Mammary epithelial cell (primary cell): Measurements from ENCODE around the gene TMEFF2.

ENCODE experiments used
- CTCF ChIP-seq, 2 donors: IDR thresholded peaks in 1 of 2; conservative IDR thresholded peaks in 1 of 2; 2 replicates each; pipeline ENCODE4 v1.5.1; 2011 to 2012; ENCODE audit warnings: inconsistent platforms in 2 of 2, low read length in 2 of 2, mild to moderate bottlenecking in 2 of 2, control low read depth in 1 of 2, low read depth in 1 of 2; ENCODE audit not compliant: insufficient read depth in 1 of 2; ENCODE audit errors: extremely low read depth in 1 of 2
- EZH2 ChIP-seq: IDR thresholded peaks from 2 replicates; pipeline ENCODE4 v1.6.1; 2012; ENCODE audit warnings: low read length, inconsistent platforms, borderline replicate concordance

- TF ChIP-seq CTCF (conservative IDR thresholded peaks at IDR 0.05 in 1 of 2, IDR thresholded peaks at IDR 0.05 in 1 of 2; ENCODE audit: extremely low read depth in 1 of 2, insufficient read depth in 1 of 2, low read depth in 1 of 2, low read length in 2 of 2) = no peak
- TF ChIP-seq EZH2 = no peak
These were observed 199.4 kb downstream of the TMEFF2 start for GRCh38 chr2:191995285-191995684.
